Stimulated activated CD4-positive, alpha-beta T cell treated with anti-CD3 and anti-CD28 coated beads, Interleukin-1b, Interleukin-23, amount 100 ng/mL, for 48 hours (primary cell): ENCODE data around the gene KLK15.
"Not testable (repeated sequence)": the region's sequence is repeated elsewhere in the genome, so short reads cannot be mapped to it uniquely, and the experiment has no call there.

ENCODE experiments used
- DNase-seq: peaks from one replicate; pipeline ENCODE4 v3.0.0-alpha.2; 2020

KLK15 gene

GRCh38 chr19:50794876-50795663 is 38.3 kb downstream of the KLK15 start:
- no peak for DNase-seq

GRCh38 chr19:50794074-50794875 is 39.1 kb downstream of the KLK15 start:
- DNase-seq: no peak

GRCh38 chr19:50793558-50794065 is 39.8 kb downstream of the KLK15 start:
- no peak for DNase-seq

GRCh38 chr19:50792272-50793250 is 40.8 kb downstream of the KLK15 start:
- no peak for DNase-seq

GRCh38 chr19:50791594-50792271 is 41.6 kb downstream of the KLK15 start:
- DNase-seq: no peak

GRCh38 chr19:50790922-50791467 is 42.4 kb downstream of the KLK15 start:
- DNase-seq: no peak

GRCh38 chr19:50790396-50790795 is 43.0 kb downstream of the KLK15 start, which contains the start of gene ACP4:
TSS of gene ACP4 (plus strand) at chr19:50790415. CDS start at chr19:50790415, 0 bp downstream.
- no peak for DNase-seq

GRCh38 chr19:50785329-50785728 is 48.0 kb downstream of the KLK15 start:
- no peak for DNase-seq

- DNase-seq: no peak
Observed at GRCh38 chr19:50784710-50785109, 48.7 kb downstream of the KLK15 start.

- DNase-seq: not testable (repeated sequence)
Observed at GRCh38 chr19:50783848-50784152, 49.6 kb downstream of the KLK15 start.

GRCh38 chr19:50780753-50781435 is 52.5 kb downstream of the KLK15 start:
- no peak for DNase-seq

GRCh38 chr19:50779504-50780457 is 53.6 kb downstream of the KLK15 start:
- DNase-seq: no peak

GRCh38 chr19:50778906-50779430 is 54.4 kb downstream of the KLK15 start:
- DNase-seq: no peak

GRCh38 chr19:50777830-50778303 is 55.5 kb downstream of the KLK15 start:
- DNase-seq: no peak

- no peak for DNase-seq
Observed at GRCh38 chr19:50777261-50777660, 56.1 kb downstream of the KLK15 start.

- DNase-seq: no peak
Observed at GRCh38 chr19:50776131-50776530, 57.2 kb downstream of the KLK15 start.
